Measurements from ENCODE around the gene TMOD4.

Gene TMOD4

DNA sequence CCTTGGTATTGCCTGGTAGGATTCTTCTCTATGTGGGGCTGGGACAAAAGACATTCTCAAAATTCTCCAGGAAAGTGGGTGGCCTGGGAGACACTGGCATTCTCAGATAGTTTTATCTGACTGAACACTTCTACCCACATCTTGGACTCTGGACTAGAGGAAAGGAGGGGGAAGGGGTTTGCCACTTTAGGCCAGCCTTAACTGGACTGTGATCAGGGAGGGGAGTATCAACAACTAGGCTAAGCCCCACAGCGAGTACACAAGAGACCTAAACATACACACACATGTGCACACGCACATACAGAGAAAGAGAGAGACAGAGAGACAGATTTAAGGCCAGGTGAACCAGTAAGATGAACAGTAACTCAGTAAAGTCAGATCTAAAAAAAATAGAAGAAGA lies 28.1 kb downstream of the TMOD4 start:
- H3K4me3 ChIP-seq (ENCODE audit: low read depth, low read length): no peak overlapping the region

DNA sequence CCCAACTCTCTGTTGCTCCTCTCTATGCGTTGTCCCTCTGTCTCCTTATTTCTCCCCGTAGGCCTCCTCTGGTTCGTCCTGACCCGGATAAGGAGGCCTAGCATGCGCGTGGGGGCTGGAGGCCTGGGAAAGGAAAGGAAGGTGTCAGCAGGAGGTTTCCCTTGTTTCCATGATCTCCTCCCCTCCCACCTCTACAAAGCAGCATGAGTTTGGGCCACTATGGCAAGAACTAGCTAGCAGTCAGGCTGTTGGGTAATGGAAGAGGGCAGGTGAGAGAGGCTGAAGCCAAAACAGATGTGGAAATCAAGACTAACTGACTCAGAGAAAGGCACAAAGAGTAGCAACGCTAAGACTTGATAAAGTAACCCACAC lies 28.7 kb downstream of the TMOD4 start:
- in situ Hi-C loops (cut with HindIII; ENCODE audit: low sequenced_read_pairs): no loop called here
- H3K4me3 ChIP-seq (ENCODE audit: low read depth, low read length): peak overlapping the region; percentile 70
- no peak for DNase-seq (ENCODE audit: low read depth)
- TF ChIP-seq, protein P1, sequence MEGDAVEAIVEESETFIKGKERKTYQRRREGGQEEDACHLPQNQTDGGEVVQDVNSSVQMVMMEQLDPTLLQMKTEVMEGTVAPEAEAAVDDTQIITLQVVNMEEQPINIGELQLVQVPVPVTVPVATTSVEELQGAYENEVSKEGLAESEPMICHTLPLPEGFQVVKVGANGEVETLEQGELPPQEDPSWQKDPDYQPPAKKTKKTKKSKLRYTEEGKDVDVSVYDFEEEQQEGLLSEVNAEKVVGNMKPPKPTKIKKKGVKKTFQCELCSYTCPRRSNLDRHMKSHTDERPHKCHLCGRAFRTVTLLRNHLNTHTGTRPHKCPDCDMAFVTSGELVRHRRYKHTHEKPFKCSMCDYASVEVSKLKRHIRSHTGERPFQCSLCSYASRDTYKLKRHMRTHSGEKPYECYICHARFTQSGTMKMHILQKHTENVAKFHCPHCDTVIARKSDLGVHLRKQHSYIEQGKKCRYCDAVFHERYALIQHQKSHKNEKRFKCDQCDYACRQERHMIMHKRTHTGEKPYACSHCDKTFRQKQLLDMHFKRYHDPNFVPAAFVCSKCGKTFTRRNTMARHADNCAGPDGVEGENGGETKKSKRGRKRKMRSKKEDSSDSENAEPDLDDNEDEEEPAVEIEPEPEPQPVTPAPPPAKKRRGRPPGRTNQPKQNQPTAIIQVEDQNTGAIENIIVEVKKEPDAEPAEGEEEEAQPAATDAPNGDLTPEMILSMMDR (IDR thresholded peaks at IDR 0.05; ENCODE audit: low read depth, low read length, missing control alignments): no peak

More for the DNA sequence above, 28.1 kb downstream of the TMOD4 start:
- DNase-seq (ENCODE audit: low read depth): no peak
- in situ Hi-C loops (cut with HindIII; ENCODE audit: low sequenced_read_pairs): no loop called here
- TF ChIP-seq, protein P1 (IDR thresholded peaks at IDR 0.05; ENCODE audit: low read depth, low read length, missing control alignments): no peak

DNA sequence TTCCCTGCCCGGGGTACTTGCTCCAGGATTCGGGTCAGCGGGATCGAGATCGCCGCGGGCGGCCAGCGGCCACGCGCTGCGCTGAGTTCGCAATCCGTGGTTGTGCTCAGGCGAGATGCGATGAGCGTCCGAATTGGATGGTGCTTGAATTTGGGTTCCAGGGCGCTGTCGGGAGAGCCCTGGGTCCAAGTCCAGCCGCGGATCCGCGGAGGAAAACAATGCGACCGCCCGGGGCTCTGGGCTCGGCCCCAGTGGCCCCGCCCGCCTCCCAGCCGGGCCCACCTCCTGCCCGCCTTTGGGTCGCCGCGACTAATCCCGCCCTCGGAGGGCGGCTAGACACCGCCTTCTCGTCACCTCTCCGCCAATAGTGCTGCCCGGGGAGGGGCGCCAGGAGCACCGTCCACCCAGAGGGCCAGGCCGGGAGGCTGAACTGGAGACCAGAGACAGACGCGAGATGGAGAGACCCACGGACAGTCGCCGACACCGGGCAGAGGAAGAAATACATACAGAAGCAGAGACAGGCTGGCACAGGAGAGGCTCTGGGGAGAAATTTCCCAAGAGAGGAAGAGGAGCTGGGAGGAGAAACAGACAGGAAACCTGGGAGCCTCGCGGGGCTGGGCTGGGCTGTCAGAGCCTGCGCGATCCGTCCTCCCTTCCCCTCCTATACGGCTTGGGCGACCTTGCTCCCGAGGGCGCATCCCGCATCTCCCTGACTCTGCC lies 29.2 kb downstream of the TMOD4 start, which contains the start of gene SEMA6C:
Gene SEMA6C (minus strand): TSS at position 220 of the 720 bp plus-strand sequence. CDS start 4,010 bp downstream, outside the sequence.
- in situ Hi-C loops (cut with HindIII; ENCODE audit: low sequenced_read_pairs): no loop called here
- peak; percentile 70 for DNase-seq (ENCODE audit: low read depth)

DNA sequence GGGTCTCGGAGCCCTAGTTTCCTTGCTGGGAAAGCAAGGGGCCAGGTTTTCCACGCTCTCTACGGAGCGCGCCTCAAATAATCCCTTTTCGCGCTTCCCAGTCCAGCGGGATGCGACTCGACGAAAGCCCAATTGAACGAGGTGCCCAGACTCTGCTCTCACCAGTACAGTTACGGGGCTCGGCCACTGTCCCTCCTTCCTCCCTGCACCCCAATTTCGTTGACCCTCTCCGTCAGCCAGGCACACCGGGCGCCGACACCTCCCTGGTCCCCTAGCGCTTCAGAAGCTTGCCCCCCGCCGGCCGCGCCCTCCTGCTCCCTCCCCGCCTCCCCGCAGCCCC lies 29.7 kb downstream of the TMOD4 start:
- TF ChIP-seq, protein P1 (IDR thresholded peaks at IDR 0.05; ENCODE audit: low read depth, low read length, missing control alignments): no peak
- DNase-seq (ENCODE audit: low read depth): no peak
- H3K4me3 ChIP-seq (ENCODE audit: low read depth, low read length): peak overlapping the region; percentile 70
- in situ Hi-C loops (cut with HindIII; ENCODE audit: low sequenced_read_pairs): no loop called here

More for the DNA sequence above, 29.2 kb downstream of the TMOD4 start, which contains the start of gene SEMA6C:
- H3K4me3 ChIP-seq (ENCODE audit: low read depth, low read length): peak within 1 kb of the TSS; percentile 70
- TF ChIP-seq, protein P1 (IDR thresholded peaks at IDR 0.05; ENCODE audit: low read depth, low read length, missing control alignments): no peak

DNA sequence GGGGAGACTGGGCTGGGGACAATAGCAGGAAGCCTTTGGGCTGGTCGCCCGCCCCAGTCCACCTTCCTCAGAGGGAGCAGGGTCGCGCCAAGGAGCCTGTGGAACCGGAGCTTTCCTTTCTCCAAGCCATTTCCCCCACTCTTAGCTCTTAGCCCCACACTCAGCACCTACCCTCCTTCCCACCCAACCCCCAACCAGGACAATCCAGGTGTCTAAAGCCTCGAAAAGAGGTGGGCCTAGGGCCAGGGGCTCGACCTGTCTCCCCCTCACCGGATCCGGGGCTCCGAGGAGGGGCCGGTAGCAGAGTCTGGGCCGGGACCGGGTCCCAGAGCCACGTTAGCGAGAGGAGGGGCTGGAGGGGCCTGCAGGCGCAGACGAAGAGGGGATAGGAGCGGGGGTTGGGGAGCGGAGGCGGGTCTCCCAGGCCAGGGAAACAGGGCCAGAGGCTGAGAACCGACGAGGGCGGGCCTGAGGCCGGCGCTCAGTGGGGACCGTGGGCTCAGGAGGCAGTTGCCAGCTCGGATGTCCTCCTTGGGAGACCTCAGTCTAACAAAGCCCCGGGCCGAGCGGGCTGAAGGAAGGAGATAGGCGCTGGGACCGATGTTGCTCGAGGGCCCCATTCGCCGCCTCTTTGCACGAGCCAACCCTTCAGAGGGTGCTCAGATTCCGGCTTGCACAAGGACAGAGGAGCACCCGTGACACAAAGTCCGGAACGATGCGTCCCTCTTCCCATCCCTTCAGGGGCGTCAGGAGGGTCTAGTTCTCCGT lies 30.3 kb downstream of the TMOD4 start:
- no peak for DNase-seq (ENCODE audit: low read depth)
- TF ChIP-seq, protein P1 (IDR thresholded peaks at IDR 0.05; ENCODE audit: low read depth, low read length, missing control alignments): no peak
- in situ Hi-C loops (cut with HindIII; ENCODE audit: low sequenced_read_pairs): no loop called here

DNA sequence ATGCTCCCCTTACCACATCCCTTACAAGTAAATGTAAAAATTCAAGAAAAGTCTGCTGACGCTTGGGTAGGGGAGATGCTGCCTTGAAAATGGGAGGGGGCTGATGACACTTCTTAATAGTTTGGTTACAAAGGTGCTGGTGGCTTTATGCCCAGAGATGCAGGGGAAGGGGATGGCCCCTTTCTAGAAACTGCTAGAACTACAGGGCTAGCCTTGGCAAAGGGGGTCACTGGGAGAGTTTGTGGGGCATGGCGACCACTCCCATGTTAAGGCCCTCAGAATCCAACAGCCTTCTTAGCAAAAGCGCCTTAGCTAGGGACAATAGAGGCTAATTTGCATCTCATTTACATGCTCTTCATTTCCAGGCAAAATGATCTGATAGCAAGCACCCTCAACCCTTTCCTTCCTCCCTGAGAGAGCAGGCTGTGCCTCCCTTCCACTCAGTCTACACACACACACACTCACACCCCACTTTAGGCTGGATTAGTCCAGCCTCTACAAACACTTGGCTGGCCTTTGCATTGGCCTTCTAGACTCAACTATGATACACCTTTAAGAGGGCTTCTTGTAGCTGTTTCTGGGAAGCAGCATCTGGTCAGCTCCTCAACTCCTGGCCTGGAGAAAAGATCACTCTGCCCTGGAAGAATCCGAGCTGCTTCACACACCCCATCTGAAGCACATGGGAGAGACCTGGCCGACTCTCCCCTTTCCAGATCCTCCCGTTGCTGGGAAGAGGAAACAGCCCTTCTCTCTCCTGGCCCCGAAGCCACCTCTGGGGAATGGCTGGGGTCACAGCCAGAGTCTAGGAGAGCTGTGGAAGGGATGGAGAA lies 31.1 kb downstream of the TMOD4 start:
- TF ChIP-seq, protein P1 (IDR thresholded peaks at IDR 0.05; ENCODE audit: low read depth, low read length, missing control alignments): no peak
- in situ Hi-C loops (cut with HindIII; ENCODE audit: low sequenced_read_pairs): loop anchor here (5.0 kb wide), 1 partner anchor 47 kb away; no protein-coding TSS in a partner anchor
- peak overlapping the region; percentile 70 for H3K4me3 ChIP-seq (ENCODE audit: low read depth, low read length)
- DNase-seq (ENCODE audit: low read depth): no peak

More for the DNA sequence above, 30.3 kb downstream of the TMOD4 start:
- H3K4me3 ChIP-seq (ENCODE audit: low read depth, low read length): peak overlapping the region; percentile 70

Data from astrocyte of the cerebellum (primary cell).